ENCODE results near the gene CCL21.
A peak's percentile ranks its signal among the peaks of the same experiment; 100 is the strongest.

The CCL21 gene

DNA sequence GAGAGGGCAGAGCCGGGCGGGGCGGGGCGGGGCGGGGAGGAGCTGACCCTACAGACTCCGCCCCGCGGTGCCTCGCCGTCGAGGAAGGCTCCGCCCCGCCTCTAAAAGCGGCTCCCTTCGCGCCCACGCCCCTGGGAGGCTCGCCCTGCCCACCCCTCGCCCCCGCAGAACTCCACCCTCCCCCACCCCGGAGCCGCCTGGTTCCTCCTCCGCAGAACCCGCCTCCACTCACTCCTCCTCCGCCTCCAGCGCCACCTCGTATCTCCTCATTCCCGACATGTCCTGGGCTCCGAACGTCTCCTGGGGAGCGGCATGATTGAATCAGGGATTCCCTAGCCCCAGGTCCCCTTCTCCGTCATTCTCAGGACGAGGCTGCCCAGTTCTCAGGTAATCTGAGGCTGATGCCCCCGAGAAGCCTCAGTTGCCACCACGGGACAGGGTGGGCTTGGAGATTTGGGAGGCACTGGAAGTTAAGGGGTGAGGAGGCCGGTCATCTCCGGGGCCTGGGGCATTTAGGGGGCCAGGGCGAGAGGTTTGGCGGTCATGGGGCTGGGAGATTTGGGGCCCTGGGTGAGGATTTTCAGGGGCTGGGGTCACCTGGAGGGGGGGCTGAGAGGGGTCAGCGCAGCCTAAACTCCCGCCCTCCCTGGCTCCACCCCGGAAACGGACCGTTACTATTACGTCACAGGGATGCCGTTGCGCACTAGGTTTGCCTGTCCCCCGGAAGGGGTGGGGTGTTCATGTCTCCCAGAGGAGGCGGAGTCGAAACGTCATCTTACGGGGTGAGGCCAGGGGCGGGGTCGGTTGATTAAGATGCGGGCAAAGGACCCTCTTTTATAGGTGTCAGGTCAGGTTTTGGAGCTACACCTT lies 44.3 kb downstream of the CCL21 start:
- peak; percentile 89 for DNase-seq

DNA sequence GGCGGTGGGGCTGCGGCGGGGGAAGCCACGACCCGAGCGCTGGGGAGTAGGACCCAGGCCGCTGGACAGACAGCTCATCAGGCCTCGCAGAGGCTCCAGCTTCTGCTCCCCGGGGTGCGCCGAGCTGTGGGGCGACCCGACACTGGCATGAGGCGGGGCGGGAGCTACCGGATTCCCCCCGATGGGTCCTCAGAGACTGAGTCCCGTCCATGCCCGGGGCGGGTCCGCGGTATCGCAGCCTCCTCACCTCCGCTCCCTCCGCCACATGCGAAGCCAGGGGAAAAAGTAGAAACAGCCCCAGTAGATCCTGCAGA lies 44.9 kb downstream of the CCL21 start:
- DNase-seq, result no peak

DNA sequence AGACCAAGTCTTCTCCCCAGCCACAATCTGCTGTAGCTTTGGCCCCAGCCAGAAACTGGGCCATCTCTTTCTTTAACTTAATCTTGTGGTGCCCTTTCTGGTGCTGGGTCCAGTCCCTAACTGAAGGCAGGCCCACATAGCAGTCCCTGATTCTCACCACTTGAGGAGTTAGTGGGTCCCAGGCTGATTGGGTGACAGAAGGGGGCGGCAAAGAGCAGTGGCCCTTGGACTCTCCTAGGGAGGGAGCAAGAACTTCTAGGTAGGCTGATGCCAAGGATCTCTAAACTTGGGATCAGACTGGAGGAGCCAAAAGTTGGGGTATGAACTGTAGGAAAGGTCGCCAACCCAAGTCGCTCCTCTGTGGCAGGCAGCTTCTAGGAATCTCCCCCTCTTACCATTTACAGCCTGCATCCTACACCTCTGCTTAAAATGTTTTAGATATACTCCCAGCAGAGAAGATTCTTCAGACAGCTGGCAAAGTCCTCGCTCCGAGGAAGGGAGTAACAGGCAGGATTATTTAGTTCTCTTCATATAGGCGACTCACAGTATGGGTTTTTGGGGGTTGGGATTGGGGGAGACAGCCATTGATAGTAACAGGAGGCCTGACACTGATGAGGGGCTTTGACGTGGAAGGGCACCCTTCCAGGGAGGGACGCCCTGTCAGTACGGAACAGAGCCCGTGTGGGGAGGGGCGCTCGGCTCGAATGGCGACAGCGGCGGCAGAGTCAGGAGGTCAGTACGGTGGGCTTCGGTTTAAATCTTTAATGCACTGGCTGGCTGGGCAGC lies 45.5 kb downstream of the CCL21 start:
- DNase-seq, result peak; percentile 3

DNA sequence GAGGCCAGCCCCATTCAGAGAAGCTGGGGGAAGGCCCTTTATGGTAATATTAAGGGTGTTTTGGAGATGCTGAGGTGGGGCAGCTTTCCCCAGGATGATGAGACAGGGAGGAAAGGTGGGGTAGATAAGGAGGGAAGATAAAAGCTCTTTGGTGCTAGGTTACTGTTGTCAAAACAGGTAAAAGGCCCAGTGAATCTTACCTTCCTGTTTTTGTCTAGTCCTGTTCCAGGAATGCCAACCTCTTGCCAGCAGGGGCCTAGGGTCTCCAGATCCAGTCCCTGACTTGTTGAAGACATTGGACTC lies 46.7 kb downstream of the CCL21 start:
- no peak for DNase-seq

GRCh38 chr9:34662526-34663302 lies 47.2 kb downstream of the CCL21 start, which contains the start of gene CCL27:
Gene CCL27 (minus strand): TSS chr9:34662657. CDS start chr9:34662633, 24 bp downstream.
- no peak for DNase-seq

DNA sequence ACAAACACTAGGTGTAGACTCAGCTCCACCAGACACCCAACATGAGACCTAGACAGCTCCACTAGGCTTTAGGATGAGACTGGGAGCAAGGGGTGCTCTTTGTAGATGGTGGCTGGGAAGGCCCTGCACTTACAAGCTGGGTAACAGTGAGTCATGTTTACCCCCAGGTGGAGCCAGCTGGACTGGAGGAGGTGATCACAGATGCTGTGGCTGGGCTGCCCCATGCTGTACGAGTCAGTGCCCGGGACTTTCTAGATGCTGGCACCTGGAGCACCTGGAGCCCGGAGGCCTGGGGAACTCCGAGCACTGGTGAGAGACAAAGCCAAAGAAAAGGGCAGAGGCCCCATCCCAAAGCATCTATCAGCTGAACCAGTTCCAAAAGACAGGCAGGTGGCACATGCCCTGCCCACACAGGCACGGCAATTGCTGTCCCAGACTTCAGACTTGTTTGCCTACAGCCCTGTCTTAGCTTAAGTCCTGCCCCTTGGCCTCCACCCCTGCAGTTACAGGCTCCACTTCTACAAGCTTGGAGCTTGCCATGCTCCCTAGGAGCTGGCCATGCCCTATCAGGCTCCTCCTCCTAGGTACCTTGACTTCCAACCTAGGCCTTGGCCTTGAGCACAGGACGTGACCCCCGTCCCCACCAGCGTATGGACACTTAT lies 50.2 kb downstream of the CCL21 start:
- DNase-seq, result no peak

Data from NCI-H2227 treated with DMSO at 0.1 percent for 48 hours (cell line).